ENCODE results near the gene CDH9.

CDH9 gene, protein sequence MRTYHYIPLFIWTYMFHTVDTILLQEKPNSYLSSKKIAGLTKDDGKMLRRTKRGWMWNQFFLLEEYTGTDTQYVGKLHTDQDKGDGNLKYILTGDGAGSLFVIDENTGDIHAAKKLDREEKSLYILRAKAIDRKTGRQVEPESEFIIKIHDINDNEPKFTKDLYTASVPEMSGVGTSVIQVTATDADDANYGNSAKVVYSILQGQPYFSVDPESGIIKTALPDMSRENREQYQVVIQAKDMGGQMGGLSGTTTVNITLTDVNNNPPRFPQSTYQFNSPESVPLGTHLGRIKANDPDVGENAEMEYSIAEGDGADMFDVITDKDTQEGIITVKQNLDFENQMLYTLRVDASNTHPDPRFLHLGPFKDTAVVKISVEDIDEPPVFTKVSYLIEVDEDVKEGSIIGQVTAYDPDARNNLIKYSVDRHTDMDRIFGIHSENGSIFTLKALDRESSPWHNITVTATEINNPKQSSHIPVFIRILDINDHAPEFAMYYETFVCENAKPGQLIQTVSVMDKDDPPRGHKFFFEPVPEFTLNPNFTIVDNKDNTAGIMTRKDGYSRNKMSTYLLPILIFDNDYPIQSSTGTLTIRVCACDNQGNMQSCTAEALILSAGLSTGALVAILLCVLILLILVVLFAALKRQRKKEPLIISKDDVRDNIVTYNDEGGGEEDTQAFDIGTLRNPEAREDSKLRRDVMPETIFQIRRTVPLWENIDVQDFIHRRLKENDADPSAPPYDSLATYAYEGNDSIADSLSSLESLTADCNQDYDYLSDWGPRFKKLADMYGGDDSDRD

DNA sequence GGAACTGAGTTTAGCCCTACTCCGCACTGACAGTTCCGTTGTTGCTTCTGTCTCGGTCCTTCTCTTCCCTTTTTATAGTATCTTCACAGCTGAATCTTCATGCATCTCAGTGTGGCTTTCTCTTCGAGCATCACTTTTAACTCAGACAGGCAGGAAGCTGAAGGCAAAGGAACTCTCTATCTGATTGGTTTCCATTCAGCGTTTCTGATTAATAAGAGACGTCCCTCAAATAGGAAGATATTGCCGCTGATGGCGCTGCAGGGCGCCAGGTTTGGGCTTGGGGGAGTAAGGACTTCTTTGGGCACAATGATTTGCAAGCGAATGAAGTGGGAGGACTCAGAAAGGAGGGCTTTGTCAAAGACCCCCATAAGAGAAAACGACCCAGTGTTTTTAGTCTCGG lies at the start of gene CDH9:
Gene CDH9, minus strand, starts transcription at position 111 of the 400 bp plus-strand sequence. CDS start 50,253 bp downstream, outside the sequence.
- no peak for DNase-seq

DNA sequence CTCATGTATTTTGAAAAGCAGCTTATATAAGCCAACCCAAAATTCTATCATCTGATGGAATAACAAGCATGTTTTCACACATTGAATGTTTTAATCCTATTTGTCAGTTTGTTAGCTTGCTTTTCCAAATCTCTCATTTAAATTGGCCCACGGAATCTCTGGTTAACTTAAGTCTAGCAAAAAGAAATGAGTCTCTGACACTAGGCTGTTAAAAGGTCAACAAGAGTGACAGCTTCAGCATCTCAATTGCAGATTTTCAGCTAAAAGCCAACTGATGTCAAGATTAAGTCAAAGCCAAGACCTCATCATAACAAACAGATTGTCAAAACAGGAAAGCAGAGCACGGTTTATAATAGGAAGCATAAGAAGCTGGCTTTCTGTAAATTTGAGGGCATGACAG lies 49.4 kb upstream of the CDH9 start:
- DNase-seq: no peak

DNA sequence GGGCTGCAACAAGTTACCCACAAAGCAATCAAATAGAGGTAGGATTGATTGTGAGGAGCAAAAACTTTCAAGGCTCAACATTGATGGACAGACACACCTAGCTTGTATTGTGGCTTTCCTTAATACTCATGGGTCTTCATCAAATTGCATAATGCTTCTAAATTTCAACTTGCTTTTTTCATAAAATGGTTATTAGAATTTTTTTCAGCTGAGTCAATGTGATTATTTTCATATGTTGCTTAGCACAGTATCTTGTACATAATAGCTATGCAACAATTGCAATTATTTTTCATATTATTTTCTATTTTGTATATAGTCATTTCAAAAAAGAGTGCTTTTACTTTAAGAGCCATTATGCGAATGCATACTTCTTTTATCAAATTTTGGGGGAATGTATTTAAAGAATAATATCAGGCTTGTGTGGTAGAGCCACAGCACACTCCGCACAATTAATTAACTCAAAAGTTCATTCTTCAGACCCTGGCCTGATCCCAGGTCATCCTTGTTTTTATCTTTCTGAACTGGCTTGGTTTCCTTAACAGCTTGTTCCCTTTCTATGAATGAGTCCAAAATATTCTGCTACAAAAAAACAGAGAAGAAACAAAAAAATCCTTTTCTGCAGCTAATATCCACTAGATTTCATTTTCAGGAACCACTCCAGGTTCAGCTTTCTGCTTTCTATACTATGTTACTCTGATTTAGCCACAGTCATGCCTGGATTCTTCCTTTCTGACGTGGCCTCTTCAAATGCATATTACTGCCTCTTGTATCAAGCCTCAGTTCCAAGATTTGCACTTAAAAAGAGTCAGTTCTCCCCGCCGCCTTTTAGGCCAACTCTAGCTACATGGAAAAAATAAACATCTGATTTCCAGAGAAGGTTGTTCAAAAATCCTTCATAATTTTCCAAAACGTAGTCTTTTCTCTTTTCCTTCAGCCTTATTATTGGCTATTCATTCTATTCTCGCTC lies 45.3 kb upstream of the CDH9 start:
- no peak for DNase-seq

DNA sequence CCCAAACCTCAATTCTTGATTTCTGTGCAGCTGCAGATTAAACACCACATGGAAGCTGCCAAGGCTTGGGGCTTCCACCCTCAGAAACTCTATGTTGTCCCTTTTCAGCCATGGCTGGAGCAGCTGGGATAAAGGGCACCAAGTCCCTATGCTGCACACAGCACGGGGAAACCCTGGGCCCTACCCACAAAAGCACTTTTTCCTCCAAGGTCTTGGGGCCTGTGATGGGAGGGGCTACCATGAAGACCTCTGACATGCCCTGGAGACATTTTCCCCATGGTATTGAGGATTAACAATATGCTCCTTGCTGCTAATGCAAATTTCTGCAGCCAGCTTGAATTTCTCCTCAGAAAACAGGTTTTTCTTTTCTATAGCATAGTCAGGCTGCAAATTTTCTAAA lies 41.8 kb upstream of the CDH9 start:
- DNase-seq: no peak

DNA sequence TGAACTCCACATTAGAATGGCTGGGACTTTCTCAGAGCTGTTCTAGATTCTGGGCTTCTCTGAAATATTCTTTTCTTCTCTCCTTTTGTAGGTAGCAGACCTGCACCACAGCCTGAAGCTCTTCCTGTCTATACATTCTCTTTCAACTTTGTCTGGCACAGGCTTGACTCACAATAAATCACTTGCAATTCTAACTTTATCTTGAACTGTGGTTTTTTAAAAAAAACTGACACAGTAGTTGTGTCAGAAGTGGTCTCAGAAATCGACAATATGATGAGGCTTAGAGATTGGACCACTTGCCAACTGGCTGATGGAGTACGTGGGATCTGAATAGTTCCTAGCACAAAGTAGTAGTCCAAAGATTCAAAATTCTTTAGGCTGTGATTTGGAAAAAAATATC lies 24.1 kb upstream of the CDH9 start:
- peak; percentile 51 for DNase-seq

DNA sequence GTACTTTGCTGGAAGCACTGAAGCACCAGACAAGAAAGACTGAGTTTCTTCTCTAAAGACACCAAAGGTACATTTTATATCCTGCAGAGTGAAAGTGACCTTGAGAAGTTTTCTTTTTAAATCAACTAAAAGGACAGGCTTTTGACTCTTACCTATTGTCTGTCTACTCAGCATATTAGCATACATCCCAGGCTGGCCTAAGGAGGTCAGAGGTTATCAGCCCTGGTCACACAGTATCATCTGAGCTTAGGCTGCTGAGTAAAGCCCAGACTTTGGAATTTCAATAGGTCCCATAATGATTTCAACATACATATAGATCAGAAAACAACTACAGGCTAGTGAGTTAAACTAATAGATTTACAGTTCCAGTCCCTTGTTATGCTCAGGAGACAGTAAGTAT lies 10.1 kb upstream of the CDH9 start:
- peak; percentile 12 for DNase-seq

DNA sequence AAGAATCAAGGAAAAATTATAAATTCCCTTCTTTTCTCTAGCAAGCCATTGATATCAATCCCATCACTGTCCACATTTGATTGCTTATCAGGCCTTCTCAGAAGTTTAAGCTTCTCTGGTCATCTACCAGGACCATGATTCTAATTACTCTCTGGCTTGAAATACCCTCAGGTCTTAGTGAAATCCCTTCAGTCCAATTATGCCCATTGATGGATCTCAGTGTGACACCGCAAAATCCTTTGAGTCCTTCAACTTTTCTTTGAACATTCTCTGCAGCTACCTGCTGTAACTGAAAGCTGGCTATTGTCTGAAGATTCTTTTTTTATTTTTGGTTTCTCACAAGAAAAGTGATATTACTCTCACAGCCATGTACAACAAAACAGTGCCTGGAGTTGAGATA lies 3.0 kb upstream of the CDH9 start:
- no peak for DNase-seq

DNA sequence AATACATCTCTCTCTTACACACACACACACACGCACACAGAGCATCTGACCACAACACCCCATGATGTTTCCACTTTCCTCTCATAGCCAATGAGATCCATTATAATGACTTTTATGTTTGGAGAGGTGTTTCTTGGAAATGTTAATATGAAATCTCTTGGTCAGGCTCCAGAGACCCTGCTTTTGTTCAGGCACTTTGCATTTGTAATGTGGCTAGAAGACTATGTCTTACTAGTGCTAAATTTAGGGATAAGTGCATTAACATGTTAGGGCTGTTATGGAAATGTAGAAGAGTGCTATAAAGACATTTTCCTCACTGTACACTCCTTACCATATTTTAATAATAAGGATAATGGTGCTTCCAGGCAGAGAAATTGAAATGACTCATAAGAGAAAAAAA lies 3.8 kb downstream of the CDH9 start:
- DNase-seq: no peak

DNA sequence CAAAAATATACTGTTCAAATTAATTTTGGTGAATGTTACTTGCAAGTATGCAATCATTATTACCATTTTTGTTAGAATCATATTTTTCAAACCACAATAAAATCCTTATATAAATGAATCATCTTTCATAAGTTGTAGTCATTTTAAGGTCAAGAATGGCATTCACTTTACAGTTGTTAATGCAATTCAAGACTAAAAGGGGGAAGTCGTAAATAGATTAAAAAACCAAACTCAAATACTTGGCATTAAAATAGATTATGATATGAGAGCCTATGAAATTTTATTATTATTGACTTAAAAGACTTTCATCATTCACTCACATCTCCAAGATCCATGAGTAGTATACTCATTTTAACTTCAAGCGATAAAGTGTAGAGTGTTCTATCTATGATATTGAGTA lies 11.6 kb downstream of the CDH9 start:
- no peak for DNase-seq

DNA sequence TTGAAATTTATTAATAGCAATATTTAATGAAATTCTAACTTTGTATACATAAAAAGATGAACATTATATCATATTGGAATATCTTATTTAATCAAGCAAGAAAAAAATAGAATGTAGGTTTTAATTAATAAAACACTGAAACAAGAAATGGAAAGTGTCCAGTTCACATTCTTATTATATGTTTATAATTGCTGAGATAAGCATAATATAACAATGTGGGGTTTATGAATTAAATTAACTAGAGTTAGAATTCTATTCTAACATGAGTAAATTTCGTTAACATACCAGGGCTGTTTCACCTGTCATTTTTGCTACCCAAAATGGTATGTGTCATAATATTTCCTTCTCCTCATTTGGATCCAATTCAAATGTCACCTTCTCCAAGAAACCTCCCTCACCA lies 12.3 kb downstream of the CDH9 start:
- DNase-seq: no peak

DNA sequence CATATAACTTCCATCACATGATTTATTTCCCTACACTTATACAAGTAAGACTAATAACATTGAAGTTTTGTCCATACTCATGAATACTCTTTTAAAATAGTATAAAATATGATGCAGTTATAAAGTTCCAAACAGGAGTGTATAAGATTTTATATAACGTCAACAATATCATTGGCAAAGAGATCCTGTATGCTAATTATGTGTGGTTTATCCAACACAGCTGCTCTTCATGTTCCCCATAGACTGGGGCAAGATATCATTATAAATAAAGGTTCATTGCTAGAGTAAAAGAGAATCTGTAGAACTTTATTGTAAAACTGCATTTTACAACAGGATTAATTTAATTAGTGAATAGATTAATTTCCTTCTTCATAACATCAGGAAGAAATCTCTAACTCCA lies 16.9 kb downstream of the CDH9 start:
- no peak for DNase-seq

DNA sequence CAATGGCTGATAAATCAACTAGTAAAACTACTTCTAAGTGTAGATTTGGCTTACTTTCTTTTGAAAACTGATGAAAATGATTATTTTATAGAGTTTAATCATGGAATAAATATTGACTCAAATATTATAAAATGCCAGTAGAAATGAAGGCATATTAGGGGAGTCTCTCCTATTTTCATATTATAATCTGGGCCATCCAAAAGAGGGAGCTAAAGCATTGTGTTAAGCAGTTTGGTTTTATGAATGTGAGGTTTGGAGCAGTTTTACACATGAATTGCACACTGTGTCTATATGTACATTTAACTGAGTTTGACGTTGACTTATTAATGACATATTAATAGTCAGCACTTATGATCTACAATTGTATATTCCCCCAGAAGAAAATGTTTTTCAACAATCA lies 17.4 kb downstream of the CDH9 start:
- peak; percentile 63 for DNase-seq

DNA sequence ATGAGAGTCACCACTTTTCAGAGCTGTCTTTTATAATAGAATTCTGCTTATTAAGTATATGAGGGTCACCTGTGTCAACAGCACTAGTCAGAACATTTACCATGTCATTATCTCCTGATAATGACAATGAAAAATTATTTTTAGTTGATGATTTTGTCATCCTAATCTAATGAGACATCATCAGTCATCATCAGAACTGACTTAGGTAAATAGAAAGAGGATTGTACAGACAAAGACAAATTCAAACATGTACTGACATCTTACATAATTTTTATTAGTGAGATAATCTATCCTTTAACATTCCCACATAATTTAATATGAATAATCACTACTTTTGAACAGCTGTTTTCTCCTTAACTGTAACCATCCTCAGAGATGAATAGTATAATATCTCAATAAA lies 22.6 kb downstream of the CDH9 start:
- DNase-seq: no peak

DNA sequence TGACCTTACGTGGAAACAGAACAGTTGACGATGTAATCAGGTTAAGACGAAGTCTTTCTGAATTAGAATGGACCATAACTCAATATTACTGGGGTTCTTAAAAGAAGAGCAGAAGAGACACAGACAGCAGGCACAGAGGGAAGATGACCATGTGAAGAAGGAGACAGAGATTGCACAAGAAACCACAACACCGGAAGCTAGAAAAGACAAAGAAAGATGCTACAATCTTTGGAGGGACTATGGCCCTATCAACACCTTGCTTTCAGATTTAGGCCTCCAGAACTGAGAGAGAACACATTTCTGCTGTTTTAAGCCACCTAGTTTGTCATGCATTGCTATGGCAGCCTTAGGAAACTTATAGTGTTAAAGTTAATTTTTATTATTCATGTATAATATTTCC lies 27.1 kb downstream of the CDH9 start:
- DNase-seq: peak; percentile 58

DNA sequence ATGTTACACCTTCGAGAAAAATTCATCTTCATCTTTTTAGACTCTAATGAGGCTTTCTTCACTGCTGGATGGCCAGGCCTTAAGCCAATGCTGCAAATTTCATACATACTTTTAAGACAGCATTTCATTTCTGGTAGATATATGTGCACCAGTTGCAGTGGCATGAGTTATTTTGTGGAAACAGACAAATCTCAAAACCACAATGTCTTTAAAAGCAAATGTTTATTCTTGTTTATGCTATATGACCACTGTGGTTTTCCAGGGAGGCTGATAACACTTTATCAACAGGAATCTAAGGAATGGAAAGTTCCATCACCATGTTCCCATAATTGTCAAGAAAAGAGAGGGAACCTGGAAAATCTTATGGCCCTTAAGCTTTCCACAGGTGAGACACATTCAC lies 27.7 kb downstream of the CDH9 start:
- no peak for DNase-seq

DNA sequence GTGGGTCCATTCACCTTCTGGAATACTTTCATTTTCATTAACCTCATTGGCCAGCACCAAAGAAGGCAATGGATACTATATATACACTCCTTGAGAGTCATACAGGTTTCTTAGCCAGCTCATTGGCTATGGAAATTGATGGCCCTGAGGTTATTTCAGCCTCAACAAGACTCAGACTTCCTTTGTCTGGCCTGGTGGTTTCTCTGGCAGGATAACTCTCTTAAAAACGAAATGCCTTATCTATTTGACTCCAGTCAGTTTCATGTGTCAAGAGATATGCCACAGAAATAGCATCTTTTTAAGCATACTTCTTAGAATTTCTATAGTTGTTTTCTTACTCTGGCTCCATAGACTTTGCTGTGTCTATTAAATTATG lies 28.9 kb downstream of the CDH9 start:
- peak; percentile 82 for DNase-seq

DNA sequence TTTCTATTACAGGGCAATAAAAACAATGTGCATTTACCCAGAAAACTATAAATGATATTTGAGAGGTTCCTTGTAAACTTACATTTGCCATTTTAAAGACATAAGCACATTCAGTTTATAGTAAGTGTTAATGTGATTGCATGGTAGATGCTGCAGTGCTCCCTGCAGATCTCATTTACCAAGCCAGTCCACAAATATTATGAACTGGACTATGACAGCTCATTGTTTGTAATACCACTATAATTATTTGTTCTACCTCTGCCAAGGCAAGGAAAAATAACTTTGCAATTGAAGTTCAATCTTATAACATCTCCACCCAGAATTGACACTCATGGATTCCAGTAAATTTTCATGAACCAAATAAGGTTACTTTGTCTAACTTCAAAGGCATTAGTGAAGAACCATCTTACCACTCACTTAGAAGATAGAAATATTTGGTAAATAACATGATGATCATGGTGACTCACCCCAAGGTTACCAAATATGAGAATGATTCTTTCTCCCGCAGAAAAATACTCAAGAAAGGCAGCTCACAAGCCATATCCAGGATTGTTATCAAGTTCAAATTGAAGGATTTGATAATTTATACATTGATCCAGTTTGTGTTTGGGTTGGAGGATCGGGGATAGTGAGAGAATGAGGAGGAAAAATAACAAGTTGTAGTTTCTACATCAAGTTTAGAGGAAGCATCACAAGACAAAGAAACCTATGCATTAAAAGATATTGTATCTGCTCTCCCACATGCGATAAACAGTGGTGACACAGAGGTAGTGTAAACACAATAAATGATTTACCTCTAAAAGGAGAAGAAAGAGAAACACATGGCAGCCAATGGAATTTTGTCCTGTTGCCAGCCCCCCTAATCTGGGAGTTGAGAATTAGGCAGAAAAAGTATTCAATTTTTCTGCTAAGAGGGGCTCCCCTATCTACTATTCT lies 29.5 kb downstream of the CDH9 start:
- no peak for DNase-seq

DNA sequence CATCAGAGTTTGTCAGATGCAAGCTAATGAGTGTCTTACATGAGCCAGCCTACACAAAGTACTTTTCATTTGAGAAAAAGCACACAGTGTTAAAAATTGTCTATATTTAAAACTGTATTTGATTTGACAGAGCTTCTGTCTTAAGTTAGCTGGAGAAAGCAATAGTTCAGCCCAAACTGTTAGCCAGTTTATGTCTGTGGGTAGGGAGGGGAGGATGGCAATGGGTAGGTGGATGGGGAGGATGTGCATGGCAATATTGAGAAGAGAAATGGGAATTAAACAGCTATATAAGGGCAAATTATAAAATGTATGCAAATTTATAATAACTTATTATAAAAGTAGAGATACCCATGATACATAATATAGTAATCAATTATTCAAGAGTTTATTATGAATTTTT lies 31.3 kb downstream of the CDH9 start:
- no peak for DNase-seq

DNA sequence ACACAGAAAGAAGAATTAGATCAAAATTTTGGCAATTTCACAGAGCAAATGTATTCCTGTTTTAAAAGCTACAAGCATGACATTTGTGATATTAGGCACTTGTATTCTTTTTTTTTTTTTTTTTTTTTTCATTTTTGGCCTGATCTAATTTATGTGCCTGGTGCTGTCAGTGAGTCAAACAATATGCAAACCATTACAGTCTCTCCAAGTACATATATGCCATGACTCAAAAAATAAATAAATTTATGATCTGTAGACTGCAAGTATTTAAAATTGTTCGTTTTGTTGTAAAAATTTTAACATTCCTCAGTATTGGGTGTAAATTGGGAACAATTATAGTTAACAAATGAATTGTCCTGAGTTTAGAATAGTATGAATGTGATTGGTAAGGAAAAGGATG lies 51.4 kb downstream of the CDH9 start:
- DNase-seq: no peak

DNA sequence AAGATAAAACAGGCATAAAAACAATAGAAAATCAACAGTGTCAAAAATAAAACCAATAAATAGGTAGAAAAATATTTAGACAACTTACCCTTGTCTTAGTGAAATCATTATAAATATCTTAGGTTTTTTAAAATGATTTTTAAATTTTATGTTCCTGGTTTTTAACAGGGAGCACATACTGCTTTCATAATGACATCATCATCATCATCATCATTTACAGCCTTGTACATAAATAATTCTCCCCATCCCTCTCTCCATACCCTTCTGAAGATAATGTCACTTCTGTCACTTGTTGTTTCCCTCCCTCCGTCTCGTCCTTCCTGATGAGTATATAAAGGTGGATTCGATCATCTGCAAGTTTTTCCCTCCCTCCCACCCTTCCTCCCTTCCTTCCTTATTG lies 56.6 kb downstream of the CDH9 start:
- no peak for DNase-seq

DNA sequence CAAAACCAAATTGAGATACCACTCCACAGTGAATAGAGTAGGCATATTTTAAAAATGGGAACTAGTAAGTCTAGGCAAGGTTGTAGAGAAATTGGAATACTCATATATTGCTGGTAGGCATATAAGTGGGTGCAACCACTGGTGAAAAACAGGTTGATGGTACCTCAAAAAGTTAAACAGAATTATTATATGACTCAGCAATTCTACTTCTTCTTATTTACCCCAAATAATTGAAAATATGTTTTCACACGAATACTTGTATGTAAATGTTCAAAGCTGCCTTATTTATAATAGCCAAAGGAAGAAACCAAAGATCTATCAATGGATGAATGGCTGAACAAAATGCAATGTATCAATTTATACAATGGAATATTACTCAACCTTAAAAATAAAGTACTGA lies 79.1 kb downstream of the CDH9 start:
- no peak for DNase-seq

DNA sequence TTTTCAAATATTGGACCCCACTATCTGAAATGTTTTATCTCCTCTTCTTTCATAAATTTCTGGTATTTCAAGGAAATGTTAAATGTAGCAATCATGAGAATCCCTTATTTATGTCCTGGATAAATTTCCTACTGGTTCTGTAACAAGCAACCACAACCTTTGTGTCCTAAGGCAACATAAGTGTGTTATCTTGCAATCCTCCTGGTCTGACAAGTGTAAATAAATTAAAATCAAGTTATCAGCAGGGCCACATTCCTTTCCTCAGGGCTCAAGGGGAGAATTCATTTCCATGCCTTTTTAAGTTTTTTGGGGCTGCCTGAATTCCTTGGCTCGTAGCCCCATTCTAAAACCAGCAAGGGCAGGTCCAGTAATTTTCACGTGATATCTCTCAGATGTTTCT lies 83.2 kb downstream of the CDH9 start:
- DNase-seq: no peak
